ENCODE data around the gene CDC6. TPM values are rescaled to one million over a fixed set of nuclear protein-coding genes. Genes with fewer than 3 reads are reported as not detected.

Gene CDC6
- total RNA-seq, 1 donor from 2014 or later, result 3.7 TPM

DNA sequence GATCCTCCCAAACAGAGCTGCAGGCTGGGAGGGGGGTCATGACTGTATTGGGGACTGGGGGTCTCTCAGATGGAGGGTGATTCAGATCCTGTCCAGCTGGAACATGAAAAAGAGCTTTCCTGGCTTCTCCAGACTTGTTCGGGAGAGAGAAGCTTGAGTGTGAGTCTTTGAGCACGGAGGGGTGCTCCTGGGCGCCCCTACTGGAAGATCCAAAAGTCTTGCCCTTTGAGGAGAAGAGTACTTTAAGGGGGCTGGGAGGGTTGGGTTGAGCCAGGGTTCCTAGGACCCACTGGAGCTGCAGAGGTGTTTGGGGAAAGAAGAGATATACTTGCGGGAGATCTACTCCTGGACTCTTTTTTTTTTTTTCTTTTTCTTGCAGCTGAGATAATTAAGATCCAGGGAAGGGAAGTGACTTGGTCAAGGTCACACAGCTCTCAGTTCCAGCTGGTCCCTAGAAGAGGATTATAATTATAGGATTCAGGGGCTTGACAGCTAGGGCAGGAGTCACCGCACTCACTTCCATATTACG, 29.7 kb downstream of the CDC6 start:
- intact Hi-C loops (cut with DNase I), result no loop called here
- Histone ChIP-seq H3K9me3 (no peaks in the 10 kb centered on the region), H3K27me3 (no peaks in the 10 kb centered on the region), H3K4me3 (peak overlapping the region; percentile 80 to 86), H3K27ac (peak overlapping the region; percentile 96), H3K4me1 (peaks cover 94% of the 10 kb centered on the region), H3K36me3 (no peaks in the 10 kb centered on the region)
- no peak for TF ChIP-seq POLR2AphosphoS5 (IDR thresholded peaks at IDR 0.05; ENCODE audit: insufficient read depth in 1 of 2, low read depth in 1 of 2)
- no peak for TF ChIP-seq POLR2A (IDR thresholded peaks at IDR 0.05)
- no peak for DNase-seq (ENCODE audit: extremely low spot score in 2 of 2)

DNA sequence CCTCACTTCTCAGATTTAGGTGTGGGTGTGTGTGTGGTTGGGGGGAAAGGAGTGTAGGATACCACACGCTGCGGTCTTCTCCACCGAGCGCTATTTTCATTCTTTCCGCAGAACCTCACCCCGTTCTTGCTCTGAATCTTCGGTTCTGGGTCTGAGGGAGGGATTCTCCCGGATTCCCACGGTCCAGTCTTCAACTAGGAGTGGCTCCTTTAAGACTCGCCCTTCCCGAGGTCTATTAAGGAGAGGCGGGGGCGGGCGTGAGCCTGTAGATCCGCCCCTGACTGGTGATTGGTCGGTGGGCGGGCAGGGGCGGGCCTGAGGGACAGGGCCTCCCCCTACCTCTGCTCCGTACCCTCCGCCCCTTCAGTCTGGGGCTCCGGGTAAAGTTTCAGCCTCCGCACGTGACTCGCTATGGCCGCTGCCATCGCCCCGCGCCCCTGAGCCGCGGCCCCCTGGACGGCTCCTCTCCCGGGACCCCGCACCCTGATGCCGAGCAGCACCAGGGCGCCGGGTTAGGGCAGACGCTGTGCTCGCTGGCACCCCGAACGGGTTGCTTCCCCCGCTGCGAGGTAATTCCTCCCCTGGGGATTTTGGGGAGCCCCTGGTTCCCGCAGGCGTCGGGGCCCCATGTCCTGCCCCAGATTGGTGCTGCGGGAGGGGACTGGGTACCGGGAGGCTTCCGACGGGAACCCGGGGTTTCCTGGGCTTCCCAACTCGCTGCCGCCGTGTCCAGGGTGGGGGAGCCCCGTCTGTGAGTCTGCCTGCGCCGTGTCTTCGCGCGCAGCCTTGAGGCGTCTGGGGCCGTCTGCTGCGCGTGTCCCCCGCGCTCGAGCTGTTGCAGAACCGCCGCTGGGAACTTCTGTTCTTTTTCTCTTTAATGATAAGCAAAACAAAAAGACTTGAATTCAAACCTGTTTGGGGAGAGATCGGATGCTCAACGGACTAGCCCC, 30.5 kb downstream of the CDC6 start:
- no peaks in the 10 kb centered on the region for H3K9me3 ChIP-seq
- H3K4me1 ChIP-seq, result peaks cover 94% of the 10 kb centered on the region
- TF ChIP-seq, protein P1, sequence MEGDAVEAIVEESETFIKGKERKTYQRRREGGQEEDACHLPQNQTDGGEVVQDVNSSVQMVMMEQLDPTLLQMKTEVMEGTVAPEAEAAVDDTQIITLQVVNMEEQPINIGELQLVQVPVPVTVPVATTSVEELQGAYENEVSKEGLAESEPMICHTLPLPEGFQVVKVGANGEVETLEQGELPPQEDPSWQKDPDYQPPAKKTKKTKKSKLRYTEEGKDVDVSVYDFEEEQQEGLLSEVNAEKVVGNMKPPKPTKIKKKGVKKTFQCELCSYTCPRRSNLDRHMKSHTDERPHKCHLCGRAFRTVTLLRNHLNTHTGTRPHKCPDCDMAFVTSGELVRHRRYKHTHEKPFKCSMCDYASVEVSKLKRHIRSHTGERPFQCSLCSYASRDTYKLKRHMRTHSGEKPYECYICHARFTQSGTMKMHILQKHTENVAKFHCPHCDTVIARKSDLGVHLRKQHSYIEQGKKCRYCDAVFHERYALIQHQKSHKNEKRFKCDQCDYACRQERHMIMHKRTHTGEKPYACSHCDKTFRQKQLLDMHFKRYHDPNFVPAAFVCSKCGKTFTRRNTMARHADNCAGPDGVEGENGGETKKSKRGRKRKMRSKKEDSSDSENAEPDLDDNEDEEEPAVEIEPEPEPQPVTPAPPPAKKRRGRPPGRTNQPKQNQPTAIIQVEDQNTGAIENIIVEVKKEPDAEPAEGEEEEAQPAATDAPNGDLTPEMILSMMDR (IDR thresholded peaks at IDR 0.05), result no peak
- TF ChIP-seq POLR2AphosphoS5 (IDR thresholded peaks at IDR 0.05; ENCODE audit: insufficient read depth in 1 of 2, low read depth in 1 of 2) (peak; percentile 93 to 99), POLR2A (IDR thresholded peaks at IDR 0.05) (peak in 1 of 2 donors; percentile 87)
- H3K27ac ChIP-seq, result peak overlapping the region; percentile 96
- intact Hi-C loops (cut with DNase I), result no loop called here
- DNase-seq (ENCODE audit: extremely low spot score in 2 of 2), result peak in 1 of 2 donors; percentile 99
- peak overlapping the region; percentile 80 to 86 for H3K4me3 ChIP-seq
- no peaks in the 10 kb centered on the region for H3K27me3 ChIP-seq
- H3K36me3 ChIP-seq, result no peaks in the 10 kb centered on the region

DNA sequence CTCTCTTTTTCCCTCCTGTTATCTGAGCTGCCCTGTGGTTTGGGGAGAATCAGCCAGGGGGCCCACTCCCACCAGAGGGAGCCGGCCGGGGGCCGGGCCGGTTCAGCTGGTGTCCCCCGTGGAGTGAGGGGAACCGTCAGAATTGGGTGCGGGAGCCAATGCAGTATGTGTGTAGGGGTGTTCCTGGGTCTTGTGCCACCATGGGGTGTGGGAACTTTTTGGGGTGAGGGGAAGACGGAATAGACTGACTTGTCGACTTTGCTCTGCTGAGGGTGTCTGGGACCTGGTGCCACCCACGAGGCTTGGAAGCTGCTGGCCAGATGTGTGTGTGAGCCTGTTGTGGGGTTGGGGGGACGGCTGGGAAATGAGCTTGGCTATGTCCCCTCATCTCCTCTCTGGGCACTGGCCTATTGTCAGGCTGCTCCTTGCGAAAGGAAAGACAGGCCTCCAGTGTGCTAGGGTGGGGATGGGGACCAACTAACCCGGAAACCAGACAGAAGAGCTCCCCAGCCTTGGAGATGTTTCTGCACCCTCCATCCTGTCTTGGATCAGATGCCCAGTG, 31.2 kb downstream of the CDC6 start:
- peak in 1 of 2 donors; percentile 92 for DNase-seq (ENCODE audit: extremely low spot score in 2 of 2)
- TF ChIP-seq POLR2AphosphoS5 (IDR thresholded peaks at IDR 0.05; ENCODE audit: insufficient read depth in 1 of 2, low read depth in 1 of 2) (no peak), POLR2A (IDR thresholded peaks at IDR 0.05) (no peak)
- TF ChIP-seq, protein P1 (IDR thresholded peaks at IDR 0.05), result peak in 1 of 3 experiments; percentile 11
- intact Hi-C loops (cut with DNase I), result no loop called here
- peak overlapping the region; percentile 80 to 86 for H3K4me3 ChIP-seq
- no peaks in the 10 kb centered on the region for H3K9me3 ChIP-seq
- H3K27me3 ChIP-seq, result no peaks in the 10 kb centered on the region
- peak overlapping the region; percentile 96 for H3K27ac ChIP-seq
- no peaks in the 10 kb centered on the region for H3K36me3 ChIP-seq
- H3K4me1 ChIP-seq, result peaks cover 94% of the 10 kb centered on the region

DNA sequence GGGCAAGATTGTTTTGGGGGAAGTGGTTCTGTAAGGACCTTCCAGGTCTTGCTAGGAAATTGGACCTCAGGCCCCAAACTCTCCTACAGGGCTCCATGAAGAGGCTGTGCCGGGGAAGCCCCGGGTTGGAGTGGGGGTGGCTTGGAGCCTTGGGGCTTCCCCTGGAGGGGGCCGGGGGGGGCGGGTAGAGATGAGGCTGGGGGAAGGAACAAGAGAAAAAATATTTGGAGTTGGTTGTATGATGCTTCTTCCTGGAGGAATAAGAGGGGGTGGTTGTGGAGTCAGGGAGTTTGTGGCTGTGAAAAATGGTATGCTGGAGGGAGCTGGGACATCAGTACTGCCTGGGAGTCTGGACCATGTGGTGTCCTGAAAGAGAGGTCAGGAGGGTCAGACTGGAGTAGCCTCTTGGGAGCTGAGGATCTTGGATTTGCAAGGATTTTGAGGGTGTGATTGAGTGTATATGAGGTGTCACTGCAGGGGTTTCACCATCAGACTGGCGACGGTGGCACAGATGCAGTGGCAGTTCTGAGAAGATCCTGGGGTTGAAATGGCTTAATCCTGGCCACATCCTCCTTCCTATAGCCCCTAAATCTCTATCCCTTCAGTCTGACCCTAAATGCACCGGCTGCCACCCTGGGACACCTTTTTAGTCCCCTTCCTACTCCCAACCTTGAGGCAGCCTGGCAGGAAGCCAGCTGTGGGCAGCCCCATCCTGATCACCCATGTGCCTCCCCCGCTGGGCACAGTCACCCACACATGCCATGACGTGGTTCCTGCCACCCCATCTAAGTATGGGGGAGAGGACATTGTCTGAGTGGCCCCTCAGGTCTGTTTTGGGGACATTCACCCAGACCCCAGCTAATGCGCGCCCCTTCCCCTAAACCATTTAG, 32.2 kb downstream of the CDC6 start:
- Histone ChIP-seq H3K27ac (peak overlapping the region; percentile 96), H3K4me3 (peak overlapping the region; percentile 80 to 86), H3K4me1 (peaks cover 94% of the 10 kb centered on the region), H3K9me3 (no peaks in the 10 kb centered on the region), H3K27me3 (no peaks in the 10 kb centered on the region), H3K36me3 (no peaks in the 10 kb centered on the region)
- intact Hi-C loops (cut with DNase I), result no loop called here
- TF ChIP-seq, protein P1 (IDR thresholded peaks at IDR 0.05), result no peak
- TF ChIP-seq POLR2AphosphoS5 (IDR thresholded peaks at IDR 0.05; ENCODE audit: insufficient read depth in 1 of 2, low read depth in 1 of 2) (no peak), POLR2A (IDR thresholded peaks at IDR 0.05) (no peak)
- DNase-seq (ENCODE audit: extremely low spot score in 2 of 2), result no peak
